GM21526 (cell line): ENCODE data around the gene SLBP.

Experiments
- ATAC-seq: cut with Tn5 transposase; IDR thresholded peaks from one replicate; pipeline ENCODE4 v1.9.1; 2021; ENCODE audit warnings: moderate library complexity; ENCODE audit not compliant: unreplicated experiment, low FRiP score

Gene SLBP

DNA sequence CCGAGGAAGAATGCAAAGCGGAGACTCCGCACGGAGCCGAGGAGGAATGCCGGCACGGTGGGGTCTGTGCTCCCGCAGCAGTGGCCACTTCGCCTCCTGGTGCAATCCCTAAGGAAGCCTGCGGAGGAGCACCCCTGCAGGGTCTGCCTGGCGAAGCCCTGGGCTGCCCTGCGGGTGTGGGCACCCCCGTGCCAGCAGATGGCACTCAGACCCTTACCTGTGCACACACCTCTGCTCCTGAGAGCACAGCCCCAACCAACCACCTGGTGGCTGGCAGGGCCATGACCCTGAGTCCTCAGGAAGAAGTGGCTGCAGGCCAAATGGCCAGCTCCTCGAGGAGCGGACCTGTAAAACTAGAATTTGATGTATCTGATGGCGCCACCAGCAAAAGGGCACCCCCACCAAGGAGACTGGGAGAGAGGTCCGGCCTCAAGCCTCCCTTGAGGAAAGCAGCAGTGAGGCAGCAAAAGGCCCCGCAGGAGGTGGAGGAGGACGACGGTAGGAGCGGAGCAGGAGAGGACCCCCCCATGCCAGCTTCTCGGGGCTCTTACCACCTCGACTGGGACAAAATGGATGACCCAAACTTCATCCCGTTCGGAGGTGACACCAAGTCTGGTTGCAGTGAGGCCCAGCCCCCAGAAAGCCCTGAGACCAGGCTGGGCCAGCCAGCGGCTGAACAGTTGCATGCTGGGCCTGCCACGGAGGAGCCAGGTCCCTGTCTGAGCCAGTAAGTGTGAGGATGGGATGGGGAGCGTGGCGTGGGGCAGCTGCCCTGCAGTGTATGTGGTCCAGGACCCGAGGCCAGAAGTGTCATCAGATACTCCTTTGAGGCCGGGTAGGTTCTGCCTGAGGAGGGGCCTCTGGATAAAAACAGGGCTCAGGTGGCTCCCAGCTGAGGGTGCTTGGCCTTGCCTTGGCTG lies 16.2 kb upstream of the SLBP start:
- no peak for ATAC-seq

- ATAC-seq, result no peak
Observed at GRCh38 chr4:1727117-1728031, 15.3 kb upstream of the SLBP start.

DNA sequence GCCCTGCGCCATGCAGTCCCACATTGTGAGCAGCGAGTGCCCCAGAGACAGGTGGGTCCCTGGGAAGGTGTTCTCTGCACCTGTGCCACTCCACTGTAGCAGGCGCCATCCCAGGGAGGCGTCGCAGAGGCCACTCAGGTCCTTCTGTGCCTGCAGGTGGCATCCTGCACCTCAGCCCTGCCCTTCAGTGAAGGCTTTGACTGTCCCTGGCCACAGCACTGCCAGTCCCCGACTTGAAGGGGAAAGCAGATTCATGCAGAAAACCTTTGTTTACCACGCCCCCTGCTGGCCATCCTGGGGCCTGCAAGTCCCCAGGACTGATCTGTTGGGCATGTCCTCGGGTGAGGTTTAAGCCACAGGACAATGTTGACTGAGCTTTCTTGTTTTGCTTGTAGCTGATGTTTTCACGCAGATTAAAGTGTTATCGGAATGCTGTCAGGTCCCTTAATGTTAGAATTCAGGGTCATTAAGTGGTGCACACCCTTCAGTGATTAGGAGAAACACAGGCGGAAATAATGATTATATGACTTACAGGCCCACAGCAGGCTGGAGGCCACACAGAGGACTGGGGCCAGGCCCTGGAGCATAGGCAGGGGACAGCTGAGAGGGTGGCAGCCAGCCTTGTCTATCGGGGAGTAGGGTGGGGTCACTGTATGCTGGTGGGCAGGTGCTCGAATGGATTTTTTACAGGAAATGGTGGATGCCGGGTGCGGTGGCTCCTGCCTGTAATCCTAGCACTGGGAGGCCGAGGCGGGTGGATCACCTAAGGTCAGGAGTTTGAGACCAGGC lies 14.2 kb upstream of the SLBP start:
- ATAC-seq, result no peak

DNA sequence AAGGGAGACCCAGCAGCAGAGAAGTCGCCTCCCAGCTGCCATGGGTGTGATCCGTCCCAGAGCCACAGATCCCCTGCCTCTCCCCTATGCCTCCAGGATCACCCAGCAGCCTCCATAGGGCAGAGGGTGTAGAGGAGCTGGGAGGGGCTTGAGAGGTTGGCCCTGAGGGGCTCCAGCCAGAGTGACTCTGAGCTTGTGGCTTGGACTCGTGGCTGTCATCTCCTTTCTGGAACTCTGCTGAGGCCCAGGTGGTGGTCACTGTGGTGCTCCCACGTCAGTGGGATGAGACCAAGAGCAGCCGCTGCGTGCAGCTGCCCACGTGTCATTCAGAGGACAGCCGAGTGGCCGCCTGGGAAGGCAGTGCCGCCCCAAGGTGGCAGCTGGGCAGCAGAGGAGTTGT lies 13.4 kb upstream of the SLBP start:
- ATAC-seq, result no peak

DNA sequence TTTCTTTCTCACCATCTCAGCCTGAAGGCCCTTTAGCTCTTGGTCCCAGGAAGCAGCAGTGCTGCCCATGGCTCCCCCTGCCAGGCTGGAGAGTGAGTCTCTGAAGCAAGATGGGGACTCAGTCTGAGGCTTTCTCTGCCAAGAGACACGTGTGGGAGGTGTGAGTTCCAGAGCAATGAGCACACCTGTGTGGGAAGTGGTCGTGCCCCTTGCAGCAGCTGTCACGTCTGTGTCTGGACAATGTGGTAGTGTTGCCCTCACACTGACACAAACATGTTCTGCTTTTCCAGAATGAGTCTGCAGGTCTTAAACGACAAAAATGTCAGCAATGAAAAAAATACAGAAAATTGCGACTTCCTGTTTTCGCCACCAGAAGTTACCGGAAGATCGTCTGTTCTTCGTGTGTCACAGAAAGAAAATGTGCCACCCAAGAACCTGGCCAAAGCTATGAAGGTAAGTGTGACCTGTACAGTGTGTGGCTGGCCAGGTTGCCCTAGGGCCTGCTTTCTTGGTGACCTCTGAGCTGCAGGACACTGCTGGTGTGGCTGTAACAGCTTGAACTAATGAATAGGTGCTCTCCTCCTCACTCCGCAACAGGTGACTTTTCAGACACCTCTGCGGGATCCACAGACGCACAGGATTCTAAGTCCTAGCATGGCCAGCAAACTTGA lies 11.1 kb upstream of the SLBP start:
- no peak for ATAC-seq

DNA sequence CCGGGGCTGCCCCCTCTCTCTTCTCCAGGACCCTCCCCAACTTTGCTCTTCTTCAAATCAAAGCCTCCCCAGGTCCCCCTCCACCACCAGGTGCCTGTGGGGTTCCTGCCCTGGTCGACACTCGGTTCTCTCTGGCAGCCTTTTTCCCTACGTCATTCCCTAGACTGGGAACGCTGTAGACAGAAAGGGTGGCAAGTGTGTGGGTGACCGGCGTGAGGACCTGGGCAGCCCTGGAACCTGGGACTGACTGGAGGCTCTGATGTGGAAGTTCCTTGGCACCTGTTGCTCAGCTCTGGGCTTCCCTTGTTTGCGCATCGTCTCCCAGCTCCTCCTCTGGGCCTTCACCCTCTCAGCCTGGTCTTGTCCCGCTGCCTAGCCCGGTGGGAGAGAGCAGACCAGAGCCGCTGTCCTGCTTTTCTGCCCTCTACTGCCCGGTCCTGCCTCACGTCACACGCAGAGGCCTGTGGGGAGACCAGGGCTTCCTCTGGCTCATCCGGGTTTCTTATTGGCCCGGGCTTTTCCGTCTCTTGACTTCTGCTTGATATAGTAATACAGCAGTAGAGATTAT lies 10.5 kb upstream of the SLBP start:
- no peak for ATAC-seq

- no peak for ATAC-seq
Observed at GRCh38 chr4:1721666-1722550, 9.8 kb upstream of the SLBP start.

DNA sequence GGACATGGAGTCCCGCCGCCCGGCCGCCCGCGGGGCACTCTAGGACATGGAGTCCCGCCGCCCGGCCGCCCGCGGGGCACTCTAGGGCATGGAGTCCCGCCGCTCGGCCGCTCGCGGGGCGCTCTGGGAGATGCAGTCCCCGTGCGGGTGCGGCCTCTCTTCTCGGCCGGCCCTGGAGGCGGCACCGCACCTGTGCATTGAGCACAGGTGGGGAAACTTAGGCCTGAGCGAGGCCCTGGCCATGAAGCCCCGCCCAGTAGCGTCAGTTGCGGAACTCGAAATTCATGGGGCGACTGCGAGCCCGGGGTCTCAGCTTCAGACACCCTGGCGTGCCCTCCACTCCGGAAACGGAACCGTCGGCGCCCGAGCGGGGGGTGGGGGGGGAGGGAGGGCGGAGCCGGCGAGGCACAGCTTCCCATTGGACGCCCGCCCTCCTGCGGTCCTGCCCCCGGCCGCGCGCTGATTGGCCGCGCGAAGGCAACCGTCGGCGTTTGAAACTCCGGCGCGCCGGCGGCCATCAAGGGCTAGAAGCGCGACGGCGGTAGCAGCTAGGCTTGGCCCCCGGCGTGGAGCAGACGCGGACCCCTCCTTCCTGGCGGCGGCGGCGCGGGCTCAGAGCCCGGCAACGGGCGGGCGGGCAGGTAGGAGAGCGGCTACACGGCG lies 9.0 kb upstream of the SLBP start, which contains the start of the genes TACC3 and TMEM129:
TACC3 (plus strand) TSS at position 519 of the 663 bp plus-strand sequence. CDS start 1,901 bp downstream, outside the sequence.
TMEM129 (minus strand) TSS at position 321 of the 663 bp plus-strand sequence. CDS start 486 bp downstream, outside the sequence.
- peak; percentile 64 for ATAC-seq

- peak; percentile 7 for ATAC-seq
Observed at GRCh38 chr4:1720163-1720983, 8.3 kb upstream of the SLBP start.

- ATAC-seq, result no peak
Observed at GRCh38 chr4:1718095-1718850, 6.2 kb upstream of the SLBP start.

- no peak for ATAC-seq
Observed at GRCh38 chr4:1717129-1718094, 5.3 kb upstream of the SLBP start.

GRCh38 chr4:1716065-1716945 lies 4.2 kb upstream of the SLBP start:
- ATAC-seq, result no peak

- ATAC-seq, result no peak
Observed at GRCh38 chr4:1715002-1715758, 3.1 kb upstream of the SLBP start.
